GM12878 (cell line): Measurements from ENCODE around the gene KMO. TPM values are rescaled to one million over a fixed set of nuclear protein-coding genes. Genes with fewer than 3 reads are reported as not detected.

ENCODE experiments used
- BCL11A ChIP-seq: IDR thresholded peaks from 2 replicates; pipeline ENCODE4 v1.6.1; 2011; ENCODE audit warnings: low read depth, low read length
- BHLHE40 ChIP-seq, 2 experiments: fragments of 450-650 bp in 1 of 2; IDR thresholded peaks; 2 replicates each; pipeline ENCODE4 v1.6.1; 2011 to 2017; ENCODE audit warnings: low read depth in 2 of 2, borderline replicate concordance in 1 of 2, improper control_type of control experiment in 1 of 2, low read length in 1 of 2, mild to moderate bottlenecking in 1 of 2
- CUX1 ChIP-seq: IDR thresholded peaks from 2 replicates; pipeline ENCODE4 v1.6.1; 2012; ENCODE audit warnings: improper control_type of control experiment, low read depth, low read length; ENCODE audit not compliant: insufficient replicate concordance
- EED ChIP-seq: sonication (generic); IDR thresholded peaks from 2 replicates; pipeline ENCODE4 v1.6.1; 2016; ENCODE audit warnings: antibody characterized with exemption, low read depth
- FOS ChIP-seq: IDR thresholded peaks from 3 replicates; pipeline ENCODE4 v1.6.1; 2011; ENCODE audit warnings: borderline replicate concordance; ENCODE audit not compliant: insufficient read length; ENCODE audit errors: extremely low read depth
- FOXK2 ChIP-seq: fragments of 450-650 bp; IDR thresholded peaks from 2 replicates; pipeline ENCODE4 v1.6.1; 2017; ENCODE audit warnings: mild to moderate bottlenecking, moderate library complexity
- HDGF ChIP-seq: fragments of 450-650 bp; IDR thresholded peaks from 2 replicates; pipeline ENCODE4 v1.6.1; 2016; ENCODE audit warnings: antibody characterized with exemption
- KLF5 ChIP-seq: fragments of 450-650 bp; IDR thresholded peaks from 2 replicates; pipeline ENCODE4 v1.6.1; 2014; ENCODE audit warnings: mild to moderate bottlenecking; ENCODE audit not compliant: partially characterized antibody
- LARP7 ChIP-seq: fragments of 450-650 bp; IDR thresholded peaks from 2 replicates; pipeline ENCODE4 v1.6.1; 2017; ENCODE audit warnings: mild to moderate bottlenecking
- NFIC ChIP-seq: IDR thresholded peaks from 2 replicates; pipeline ENCODE4 v1.6.1; 2012; ENCODE audit warnings: low read depth, mild to moderate bottlenecking, inconsistent platforms, low read length, moderate library complexity
- PAX5 ChIP-seq: IDR thresholded peaks from 2 replicates; pipeline ENCODE4 v1.6.1; 2011; ENCODE audit warnings: low read depth, low read length, borderline replicate concordance
- PKNOX1 ChIP-seq: fragments of 450-650 bp; IDR thresholded peaks from 2 replicates; pipeline ENCODE4 v1.6.1; 2016; ENCODE audit warnings: mild to moderate bottlenecking
- POLR2A ChIP-seq: IDR thresholded peaks from 2 replicates; pipeline ENCODE4 v1.6.1; 2011; ENCODE audit warnings: low read depth, mild to moderate bottlenecking, low read length
- SMAD1 ChIP-seq: fragments of 450-650 bp; IDR thresholded peaks from 2 replicates; pipeline ENCODE4 v1.6.1; 2018; ENCODE audit warnings: mild to moderate bottlenecking, low read depth; ENCODE audit not compliant: partially characterized antibody
- SRF ChIP-seq, 2 experiments: IDR thresholded peaks; 2 replicates each; pipeline ENCODE4 v1.6.1; 2011; ENCODE audit warnings: low read depth in 2 of 2, low read length in 2 of 2, mild to moderate bottlenecking in 1 of 2, moderate library complexity in 1 of 2
- STAT3 ChIP-seq: IDR thresholded peaks from 2 replicates; pipeline ENCODE4 v1.6.1; 2011; ENCODE audit warnings: low read depth, low read length, improper control_type of control experiment
- TARDBP ChIP-seq: IDR thresholded peaks from 2 replicates; pipeline ENCODE4 v1.6.1; 2016; ENCODE audit warnings: borderline replicate concordance
- TCF12 ChIP-seq: IDR thresholded peaks from 2 replicates; pipeline ENCODE4 v1.6.1; 2011; ENCODE audit warnings: low read depth, mild to moderate bottlenecking, low read length
- ZBTB4 ChIP-seq: fragments of 450-650 bp; formaldehyde crosslinking; IDR thresholded peaks from 2 replicates; pipeline ENCODE4 v1.4.0; 2022; ENCODE audit warnings: mild to moderate bottlenecking, moderate library complexity
- ZNF622 ChIP-seq: fragments of 450-650 bp; IDR thresholded peaks from 2 replicates; pipeline ENCODE4 v1.6.1; 2017; ENCODE audit warnings: mild to moderate bottlenecking, inconsistent platforms
- polyA plus RNA-seq, 11 experiments: library from polyadenylated mRNA; depleted of rRNA in 4 of 11; unstranded in 6 of 11; stranded (reverse) in 5 of 11; fragments of >200 nt; fragmentation: Nextera tagmentation in 4 of 11; fragmentation: Illumina TruSeq in 1 of 11; extraction: Ambion mirVana in 4 of 11; extraction: Trizol in 1 of 11; gene quantifications; 1 replicate in 1 of 11; 2 replicates in 10 of 11; pipeline versions ENCODE4 v1.2.1 to v1.2.3, GENCODE V29; 2011 to 2016; ENCODE audit warnings: inconsistent platforms in 2 of 11, missing spikeins in 2 of 11, low read depth in 1 of 11
- total RNA-seq, 4 experiments: library from RNA; depleted of rRNA in 3 of 4; stranded (reverse); fragments of >200 nt in 3 of 4; fragmentation: Illumina TruSeq in 1 of 4; extraction: Trizol in 1 of 4; gene quantifications; 2 replicates each; pipeline versions ENCODE4 v1.2.1 to v1.2.3, GENCODE V29; 2013 to 2021

Gene KMO
- total and polyA plus RNA-seq, 10 of the 15 experiments (the other 5 are each of a cell fraction or from before 2014, with no cell fraction given), result 0.68 to 5.9 (median 1.5) TPM

GRCh38 chr1:241532864-241533263 lies 686 bp downstream of the KMO start (continued):
- no peak for TF ChIP-seq ZBTB4
- peak; percentile 64 for TF ChIP-seq NFIC
- TF ChIP-seq HDGF, result no peak
- TF ChIP-seq SRF (IDR thresholded peaks at IDR 0.05; ENCODE audit: low read depth in 2 of 2, low read length in 2 of 2), result no peak
- peak; percentile 81 to 88 for TF ChIP-seq BHLHE40 (IDR thresholded peaks at IDR 0.05; ENCODE audit: borderline replicate concordance in 1 of 2, low read depth in 2 of 2, low read length in 1 of 2)
- TF ChIP-seq EED, result no peak
- TF ChIP-seq TARDBP, result no peak
- TF ChIP-seq ZNF622, result no peak
- no peak for TF ChIP-seq STAT3
- 0 out of 2 replicates have a peak, but pooled peaks have one; percentile 24 for TF ChIP-seq PAX5
- no peak for TF ChIP-seq SMAD1
- TF ChIP-seq POLR2A, result peak; percentile 53
- TF ChIP-seq BCL11A, result 0 out of 2 replicates have a peak, but pooled peaks have one; percentile 38
- no peak for TF ChIP-seq LARP7
- no peak for TF ChIP-seq PKNOX1
- no peak for TF ChIP-seq KLF5
- no peak for TF ChIP-seq CUX1
- no peak for TF ChIP-seq TCF12
- TF ChIP-seq FOXK2, result no peak
- no peak for TF ChIP-seq FOS
